Measurements from ENCODE around the gene ZNF324. TPM values are rescaled to one million over a fixed set of nuclear protein-coding genes. Genes with fewer than 3 reads are reported as not detected.

Gene ZNF324
- total and polyA plus RNA-seq, 2 of the 13 experiments (the other 11 are each of a cell fraction or from before 2014, with no cell fraction given): 1.1 to 4.7 TPM

DNA sequence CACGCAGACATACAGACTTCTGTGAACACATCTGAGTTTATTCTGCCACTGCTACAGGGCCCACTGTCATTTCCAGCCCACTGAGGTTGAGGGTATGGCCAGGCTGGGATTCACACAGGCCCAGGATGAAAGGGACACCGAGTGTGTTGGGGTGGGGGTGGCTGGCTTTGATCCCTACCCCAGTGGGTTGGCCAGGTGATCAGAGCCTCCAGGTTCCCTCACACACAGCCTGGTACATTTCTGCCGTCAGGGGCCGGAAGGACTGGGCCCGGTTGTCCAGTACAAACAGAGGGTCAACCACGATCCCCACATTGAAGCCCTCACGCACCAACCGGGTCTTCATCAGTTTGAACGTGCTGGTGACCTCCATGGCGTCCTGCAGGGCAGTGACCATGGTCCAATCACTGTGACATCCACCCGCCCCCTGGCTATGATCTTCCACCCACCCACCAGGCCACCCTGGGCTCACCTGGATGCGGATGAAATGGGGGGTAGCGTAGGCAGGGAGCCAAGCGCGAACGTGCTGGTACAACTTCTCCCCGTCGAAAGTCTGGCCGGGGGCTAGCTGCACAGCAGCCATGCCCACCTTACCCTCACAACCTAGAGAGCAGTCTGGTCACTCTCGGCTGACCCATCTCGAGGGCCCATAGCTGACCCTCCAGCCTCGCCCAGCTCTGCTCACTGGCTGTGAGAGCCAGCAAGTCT, 31.6 kb downstream of the ZNF324 start (continued):
- TF ChIP-seq, protein P1, sequence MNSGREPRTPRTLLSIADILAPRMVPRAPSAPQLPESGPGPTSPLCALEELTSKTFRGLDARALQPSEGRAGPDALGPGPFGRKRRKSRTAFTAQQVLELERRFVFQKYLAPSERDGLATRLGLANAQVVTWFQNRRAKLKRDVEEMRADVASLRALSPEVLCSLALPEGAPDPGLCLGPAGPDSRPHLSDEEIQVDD (CRISPR knock-in tag; IDR thresholded peaks at IDR 0.05; ENCODE audit: borderline replicate concordance): no peak
- TF ChIP-seq ZNF296 (CRISPR knock-in tag; conservative IDR thresholded peaks at IDR 0.05) (peak; percentile 57; the same call in 1 of the 2 replicates), ZNF260 (CRISPR knock-in tag; IDR thresholded peaks at IDR 0.05; ENCODE audit: borderline replicate concordance, low read depth) (no peak), HIVEP1 (CRISPR knock-in tag; IDR thresholded peaks at IDR 0.05) (no peak), REL (CRISPR knock-in tag; conservative IDR thresholded peaks at IDR 0.05) (no peak), KLF6 (CRISPR knock-in tag; IDR thresholded peaks at IDR 0.05) (no peak), ZNF354B (CRISPR knock-in tag; IDR thresholded peaks at IDR 0.05) (0 out of 2 replicates have a peak, but pooled peaks have one; percentile 48), SRSF9 (IDR thresholded peaks at IDR 0.05; ENCODE audit: borderline replicate concordance, insufficient read depth, low read depth, low read length, poor library complexity, severe bottlenecking) (no peak), ZNF605 (CRISPR knock-in tag; IDR thresholded peaks at IDR 0.05) (no peak), XRCC5 (optimal IDR thresholded peaks at IDR 0.05; ENCODE audit: low read length) (no peak), ARNT2 (CRISPR knock-in tag; IDR thresholded peaks at IDR 0.05; ENCODE audit: low read depth) (no peak), NKX3-1 (CRISPR knock-in tag; IDR thresholded peaks at IDR 0.05) (no peak; the same call in 1 of the 2 replicates), MTF2 (CRISPR knock-in tag; IDR thresholded peaks at IDR 0.05; ENCODE audit: borderline replicate concordance) (no peak), ZNF644 (CRISPR knock-in tag; IDR thresholded peaks at IDR 0.05; ENCODE audit: low read depth) (no peak), ZBTB21 (CRISPR knock-in tag; IDR thresholded peaks at IDR 0.05) (no peak), U2AF1 (optimal IDR thresholded peaks at IDR 0.05; ENCODE audit: low read depth, low read length) (no peak), ZNF263 (CRISPR knock-in tag; IDR thresholded peaks at IDR 0.05) (no peak), SKI (IDR thresholded peaks at IDR 0.05; ENCODE audit: partially characterized antibody) (no peak), PPARG (CRISPR knock-in tag; conservative IDR thresholded peaks at IDR 0.05) (no peak), MEIS2 (CRISPR knock-in tag; IDR thresholded peaks at IDR 0.05) (no peak), ZNF839 (CRISPR knock-in tag; IDR thresholded peaks at IDR 0.05; ENCODE audit: borderline replicate concordance) (0 out of 2 replicates have a peak, but pooled peaks have one; percentile 57)
- TF ChIP-seq, protein P2, sequence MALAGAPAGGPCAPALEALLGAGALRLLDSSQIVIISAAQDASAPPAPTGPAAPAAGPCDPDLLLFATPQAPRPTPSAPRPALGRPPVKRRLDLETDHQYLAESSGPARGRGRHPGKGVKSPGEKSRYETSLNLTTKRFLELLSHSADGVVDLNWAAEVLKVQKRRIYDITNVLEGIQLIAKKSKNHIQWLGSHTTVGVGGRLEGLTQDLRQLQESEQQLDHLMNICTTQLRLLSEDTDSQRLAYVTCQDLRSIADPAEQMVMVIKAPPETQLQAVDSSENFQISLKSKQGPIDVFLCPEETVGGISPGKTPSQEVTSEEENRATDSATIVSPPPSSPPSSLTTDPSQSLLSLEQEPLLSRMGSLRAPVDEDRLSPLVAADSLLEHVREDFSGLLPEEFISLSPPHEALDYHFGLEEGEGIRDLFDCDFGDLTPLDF (CRISPR knock-in tag; IDR thresholded peaks at IDR 0.05): no peak
- TF ChIP-seq, protein P3, sequence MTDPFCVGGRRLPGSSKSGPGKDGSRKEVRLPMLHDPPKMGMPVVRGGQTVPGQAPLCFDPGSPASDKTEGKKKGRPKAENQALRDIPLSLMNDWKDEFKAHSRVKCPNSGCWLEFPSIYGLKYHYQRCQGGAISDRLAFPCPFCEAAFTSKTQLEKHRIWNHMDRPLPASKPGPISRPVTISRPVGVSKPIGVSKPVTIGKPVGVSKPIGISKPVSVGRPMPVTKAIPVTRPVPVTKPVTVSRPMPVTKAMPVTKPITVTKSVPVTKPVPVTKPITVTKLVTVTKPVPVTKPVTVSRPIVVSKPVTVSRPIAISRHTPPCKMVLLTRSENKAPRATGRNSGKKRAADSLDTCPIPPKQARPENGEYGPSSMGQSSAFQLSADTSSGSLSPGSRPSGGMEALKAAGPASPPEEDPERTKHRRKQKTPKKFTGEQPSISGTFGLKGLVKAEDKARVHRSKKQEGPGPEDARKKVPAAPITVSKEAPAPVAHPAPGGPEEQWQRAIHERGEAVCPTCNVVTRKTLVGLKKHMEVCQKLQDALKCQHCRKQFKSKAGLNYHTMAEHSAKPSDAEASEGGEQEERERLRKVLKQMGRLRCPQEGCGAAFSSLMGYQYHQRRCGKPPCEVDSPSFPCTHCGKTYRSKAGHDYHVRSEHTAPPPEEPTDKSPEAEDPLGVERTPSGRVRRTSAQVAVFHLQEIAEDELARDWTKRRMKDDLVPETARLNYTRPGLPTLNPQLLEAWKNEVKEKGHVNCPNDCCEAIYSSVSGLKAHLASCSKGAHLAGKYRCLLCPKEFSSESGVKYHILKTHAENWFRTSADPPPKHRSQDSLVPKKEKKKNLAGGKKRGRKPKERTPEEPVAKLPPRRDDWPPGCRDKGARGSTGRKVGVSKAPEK (CRISPR knock-in tag; IDR thresholded peaks at IDR 0.05; ENCODE audit: borderline replicate concordance): no peak
- TF ChIP-seq, protein P4, sequence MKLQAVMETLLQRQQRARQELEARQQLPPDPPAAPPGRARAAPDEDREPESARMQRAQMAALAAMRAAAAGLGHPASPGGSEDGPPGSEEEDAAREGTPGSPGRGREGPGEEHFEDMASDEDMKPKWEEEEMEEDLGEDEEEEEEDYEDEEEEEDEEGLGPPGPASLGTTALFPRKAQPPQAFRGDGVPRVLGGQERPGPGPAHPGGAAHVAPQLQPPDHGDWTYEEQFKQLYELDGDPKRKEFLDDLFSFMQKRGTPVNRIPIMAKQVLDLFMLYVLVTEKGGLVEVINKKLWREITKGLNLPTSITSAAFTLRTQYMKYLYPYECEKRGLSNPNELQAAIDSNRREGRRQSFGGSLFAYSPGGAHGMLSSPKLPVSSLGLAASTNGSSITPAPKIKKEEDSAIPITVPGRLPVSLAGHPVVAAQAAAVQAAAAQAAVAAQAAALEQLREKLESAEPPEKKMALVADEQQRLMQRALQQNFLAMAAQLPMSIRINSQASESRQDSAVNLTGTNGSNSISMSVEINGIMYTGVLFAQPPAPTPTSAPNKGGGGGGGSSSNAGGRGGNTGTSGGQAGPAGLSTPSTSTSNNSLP (IDR thresholded peaks at IDR 0.05; ENCODE audit: low read depth, low read length): no peak
